ENCODE data around the gene KRTAP12-3.
"Not testable (repeated sequence)": the region's sequence is repeated elsewhere in the genome, so short reads cannot be mapped to it uniquely, and the experiment has no call there.

The KRTAP12-3 gene

DNA sequence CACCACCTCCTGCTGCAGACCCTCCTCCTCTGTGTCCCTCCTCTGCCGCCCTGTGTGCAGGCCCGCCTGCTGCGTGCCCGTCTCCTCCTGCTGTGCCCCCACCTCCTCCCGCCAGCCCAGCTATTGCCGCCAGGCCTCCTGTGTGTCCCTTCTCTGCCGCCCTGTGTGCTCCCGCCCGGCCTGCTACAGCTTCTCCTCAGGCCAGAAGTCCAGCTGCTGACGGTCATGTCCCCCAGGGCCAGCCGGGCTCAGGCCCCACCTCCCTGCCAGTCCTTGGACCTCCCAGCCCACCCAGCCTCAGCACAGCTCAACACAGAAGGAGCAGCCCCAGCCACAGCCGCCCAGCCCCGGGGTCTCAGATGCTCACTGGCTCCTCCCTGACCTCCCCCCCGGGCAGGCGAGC, 29.9 kb upstream of the KRTAP12-3 start:
- not testable (repeated sequence) for DNase-seq

DNA sequence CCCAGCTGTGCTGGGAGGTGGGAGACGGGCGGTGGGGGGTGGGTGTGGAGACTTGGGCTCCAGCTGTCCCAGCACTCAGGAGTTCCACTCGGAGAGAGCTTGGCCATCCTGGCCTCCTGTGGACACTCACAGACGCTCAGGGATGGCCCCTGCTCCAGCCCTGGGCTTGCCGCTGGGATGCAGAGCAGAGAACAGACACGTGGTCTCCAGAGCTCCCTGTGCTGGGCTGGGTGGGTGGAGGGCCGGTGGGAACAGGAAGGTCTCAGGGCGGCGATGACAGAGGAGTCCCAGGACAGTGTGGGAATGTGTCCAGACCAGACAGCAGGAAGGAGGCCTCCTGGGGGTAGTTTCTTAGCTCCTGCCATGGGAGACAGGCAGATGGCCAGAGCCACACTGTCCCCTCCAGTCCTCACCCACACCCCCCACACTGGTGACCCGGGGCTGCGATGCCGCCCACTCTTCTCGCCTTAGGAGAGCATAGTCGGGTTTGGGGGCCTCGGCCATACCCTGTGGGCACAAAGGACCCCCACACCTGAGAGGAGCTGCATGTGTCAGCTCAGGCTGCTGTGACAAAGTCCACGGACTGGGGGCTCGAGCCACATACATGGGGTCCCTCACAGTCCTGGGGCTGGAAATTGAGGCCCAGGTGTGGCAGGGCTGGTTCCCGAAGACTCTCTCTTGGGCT, 28.9 kb upstream of the KRTAP12-3 start:
- no peak for DNase-seq

DNA sequence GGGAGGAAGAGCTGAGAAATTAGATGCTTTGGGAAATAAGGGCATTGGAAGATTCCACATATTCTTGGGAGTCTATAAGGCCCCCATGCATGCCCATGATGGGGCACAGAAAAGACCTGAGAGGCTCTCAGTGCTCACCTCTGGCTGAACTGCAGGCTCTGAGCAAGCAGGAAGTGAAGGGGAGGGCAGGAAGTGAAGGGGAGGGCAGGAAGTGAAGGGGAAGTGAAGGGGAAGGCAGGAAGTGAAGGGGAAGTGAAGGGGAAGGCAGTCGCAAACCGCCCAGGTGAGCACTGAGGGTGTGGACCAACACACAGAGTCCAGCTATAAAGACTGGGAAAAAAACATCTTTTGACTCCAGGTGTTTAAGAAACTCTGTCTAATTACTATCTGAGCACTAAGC, 27.3 kb upstream of the KRTAP12-3 start:
- no peak for DNase-seq

DNA sequence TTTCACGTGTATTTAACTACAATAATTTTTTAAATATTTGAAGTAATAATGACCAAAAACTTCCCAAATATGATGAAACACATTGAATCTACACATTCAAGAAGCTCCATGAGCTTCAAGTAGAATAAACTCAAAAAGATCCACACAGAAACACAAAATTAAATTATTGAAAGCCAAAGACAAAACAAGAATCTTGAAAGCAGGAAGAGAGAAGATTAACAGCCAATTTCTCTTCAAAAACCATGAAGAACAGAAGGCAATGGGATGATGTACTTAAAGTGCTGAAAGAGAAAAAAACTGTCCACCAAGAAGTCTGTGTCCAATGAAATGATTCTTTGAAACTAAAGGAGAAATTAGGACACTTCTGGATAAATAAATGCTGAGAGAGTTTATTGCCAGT, 25.7 kb upstream of the KRTAP12-3 start:
- DNase-seq = no peak

DNA sequence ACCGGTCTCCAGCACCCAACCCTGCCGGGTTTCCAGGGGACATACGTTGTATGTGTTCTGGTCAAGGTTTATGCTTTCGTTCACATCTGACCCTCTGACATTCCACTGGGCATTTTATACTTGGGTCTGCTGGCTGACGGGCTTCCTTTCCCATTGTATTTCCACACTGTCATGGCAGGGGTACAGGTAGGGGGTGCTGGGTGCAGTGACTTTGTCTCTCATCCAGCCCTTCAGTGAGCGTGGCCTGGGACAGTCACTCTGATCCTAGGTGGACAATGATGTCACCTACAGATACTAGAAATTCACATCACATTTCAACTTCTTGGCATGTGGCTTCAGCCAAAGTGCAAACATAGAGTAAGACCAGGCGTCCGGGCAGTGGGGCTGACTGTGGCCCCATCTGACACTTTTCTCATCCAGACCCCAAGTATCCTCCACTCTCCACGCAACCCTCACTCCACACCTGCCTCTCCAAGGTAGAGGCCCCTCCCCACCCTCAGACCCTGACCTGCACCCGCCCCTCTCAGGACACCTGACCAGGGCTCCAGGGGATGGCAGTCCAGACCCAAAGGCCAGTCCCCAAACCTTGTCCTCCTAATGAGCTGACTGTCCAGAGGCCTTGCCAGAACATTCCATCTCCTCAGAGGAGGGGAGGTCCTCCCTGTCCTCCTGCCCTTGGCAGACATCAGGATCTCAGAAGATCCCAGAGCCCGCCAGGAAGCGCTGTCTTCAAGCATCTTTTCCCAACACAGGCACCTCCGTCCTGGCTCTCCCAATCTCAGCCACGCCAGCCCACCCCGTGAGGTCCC, 21.3 kb upstream of the KRTAP12-3 start:
- no peak for DNase-seq

DNA sequence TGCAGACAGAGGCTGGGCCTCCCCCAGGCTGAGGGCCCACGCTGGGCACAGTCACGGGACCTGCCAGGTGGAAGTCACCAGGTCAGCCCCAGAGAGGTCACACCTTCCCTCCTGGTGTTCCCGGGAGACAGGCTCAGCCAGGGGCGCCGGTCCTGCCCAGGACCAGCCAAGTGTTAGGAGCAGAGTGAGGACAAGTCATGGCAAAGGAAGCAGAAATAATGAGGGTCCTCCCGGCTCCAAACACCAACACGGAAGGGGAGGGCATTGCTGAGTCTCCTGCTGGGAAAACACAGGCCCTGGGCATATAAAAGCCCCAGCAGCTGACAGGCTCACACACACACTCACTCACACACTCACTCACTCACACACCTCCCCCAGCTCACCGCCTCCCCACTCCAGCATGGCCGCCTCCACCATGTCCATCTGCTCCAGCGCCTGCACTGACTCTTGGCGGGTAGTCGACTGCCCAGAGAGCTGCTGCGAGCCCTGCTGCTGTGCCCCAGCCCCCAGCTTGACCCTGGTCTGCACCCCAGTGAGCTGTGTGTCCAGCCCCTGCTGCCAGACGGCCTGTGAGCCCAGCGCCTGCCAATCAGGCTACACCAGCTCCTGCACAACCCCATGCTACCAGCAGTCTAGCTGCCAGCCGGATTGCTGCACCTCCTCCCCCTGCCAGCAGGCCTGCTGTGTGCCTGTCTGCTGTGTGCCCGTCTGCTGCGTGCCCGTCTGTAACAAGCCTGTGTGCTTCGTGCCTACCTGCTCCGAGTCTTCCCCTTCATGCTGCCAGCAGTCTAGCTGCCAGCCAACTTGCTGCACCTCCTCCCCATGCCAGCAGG, 20.5 kb upstream of the KRTAP12-3 start, which contains the start of gene KRTAP10-10:
KRTAP10-10 (plus strand) TSS at position 339 of the 833 bp plus-strand sequence; CDS start at position 401, 62 bp downstream.
- DNase-seq = no peak

DNA sequence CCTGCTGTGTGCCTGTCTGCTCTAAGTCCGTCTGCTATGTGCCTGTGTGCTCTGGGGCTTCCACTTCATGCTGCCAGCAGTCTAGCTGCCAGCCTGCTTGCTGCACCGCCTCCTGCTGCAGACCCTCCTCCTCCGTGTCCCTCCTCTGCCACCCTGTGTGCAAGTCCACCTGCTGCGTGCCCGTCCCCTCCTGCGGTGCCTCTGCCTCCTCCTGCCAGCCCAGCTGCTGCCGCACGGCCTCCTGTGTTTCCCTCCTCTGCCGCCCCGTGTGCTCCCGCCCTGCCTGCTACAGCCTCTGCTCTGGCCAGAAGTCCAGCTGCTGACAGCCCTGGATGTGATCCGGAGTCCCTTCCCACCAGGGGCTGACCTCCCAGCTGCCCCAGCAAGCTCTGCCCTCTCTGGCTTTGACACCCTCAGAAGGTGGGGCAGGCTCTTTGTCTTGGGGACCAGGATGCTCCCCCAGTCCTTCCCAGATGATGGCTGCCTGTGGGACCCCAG, 19.8 kb upstream of the KRTAP12-3 start:
- not testable (repeated sequence) for DNase-seq

DNA sequence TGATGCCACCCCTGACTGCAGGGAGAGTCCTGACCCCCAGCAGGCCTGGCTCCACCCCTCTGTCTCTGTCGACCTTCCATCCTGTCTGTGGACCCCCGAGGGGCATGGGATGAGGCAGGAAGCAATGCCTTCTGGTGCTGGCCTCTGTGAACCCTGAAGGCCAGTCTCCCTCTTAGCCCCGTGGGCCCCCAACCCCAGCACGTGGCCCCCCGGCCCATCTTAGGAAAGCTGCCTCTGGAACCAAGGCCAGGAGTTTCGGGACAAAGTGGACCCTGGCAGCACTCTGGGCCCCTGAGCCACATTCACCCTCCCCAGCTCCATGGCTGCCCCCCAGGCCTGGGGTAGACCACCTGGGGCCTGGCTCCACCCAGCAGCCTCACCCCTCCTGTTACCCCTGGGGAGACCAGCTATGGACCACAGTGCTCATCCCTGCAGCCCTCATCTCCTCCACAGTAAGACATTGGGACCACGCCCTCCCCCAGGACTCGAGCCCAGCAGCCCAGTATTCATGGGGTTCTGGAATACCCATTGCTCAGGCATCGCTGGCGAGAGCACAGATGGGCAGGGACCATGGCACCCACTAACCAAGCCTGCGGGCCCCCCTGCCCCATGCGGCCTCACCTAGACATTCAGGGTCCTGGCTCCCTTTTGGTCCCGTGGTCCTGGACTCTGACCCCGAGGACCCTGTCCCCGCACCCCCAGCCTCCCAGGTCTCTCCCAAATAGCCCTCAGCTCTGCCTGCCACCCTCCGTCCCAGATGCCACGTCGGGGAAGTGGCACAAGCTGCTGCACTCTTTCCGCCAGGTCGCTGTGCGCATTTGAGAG, 19.0 kb upstream of the KRTAP12-3 start:
- not testable (repeated sequence) for DNase-seq

DNA sequence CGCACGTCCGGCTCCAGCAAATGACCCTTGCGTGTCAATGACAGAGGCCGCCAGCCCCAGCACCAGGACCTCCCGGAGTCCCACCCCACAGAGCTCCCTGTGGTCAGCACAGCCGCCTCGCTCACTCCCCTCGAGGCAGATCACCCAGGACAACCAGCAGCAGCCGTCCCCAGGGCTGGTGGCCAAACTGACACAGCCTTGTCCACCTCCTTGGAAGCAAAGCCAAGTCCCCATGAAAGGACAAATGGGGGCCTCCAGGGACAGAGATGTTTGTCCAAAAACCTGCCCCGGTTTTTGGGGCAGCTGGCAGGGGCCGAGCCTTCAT, 18.4 kb upstream of the KRTAP12-3 start:
- no peak for DNase-seq

DNA sequence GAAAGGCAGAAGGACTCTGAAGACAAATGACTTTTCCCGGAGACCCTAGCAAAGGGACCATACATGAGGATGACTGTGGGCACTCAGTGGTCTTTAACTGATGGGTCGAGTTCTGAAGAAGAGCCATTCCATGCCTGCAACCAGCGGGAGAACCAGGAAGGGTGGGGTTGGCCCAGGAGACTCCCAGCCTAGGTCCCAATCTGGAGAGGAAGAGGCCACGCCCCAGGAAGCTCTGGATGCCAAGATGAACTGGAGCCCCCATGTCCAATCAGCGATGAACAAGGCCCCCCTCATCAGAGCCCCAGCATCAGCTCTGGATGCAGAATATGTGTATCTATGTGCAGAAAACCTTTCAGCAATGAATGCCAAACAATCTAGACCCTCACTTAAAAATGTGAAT, 17.0 kb upstream of the KRTAP12-3 start:
- no peak for DNase-seq

DNA sequence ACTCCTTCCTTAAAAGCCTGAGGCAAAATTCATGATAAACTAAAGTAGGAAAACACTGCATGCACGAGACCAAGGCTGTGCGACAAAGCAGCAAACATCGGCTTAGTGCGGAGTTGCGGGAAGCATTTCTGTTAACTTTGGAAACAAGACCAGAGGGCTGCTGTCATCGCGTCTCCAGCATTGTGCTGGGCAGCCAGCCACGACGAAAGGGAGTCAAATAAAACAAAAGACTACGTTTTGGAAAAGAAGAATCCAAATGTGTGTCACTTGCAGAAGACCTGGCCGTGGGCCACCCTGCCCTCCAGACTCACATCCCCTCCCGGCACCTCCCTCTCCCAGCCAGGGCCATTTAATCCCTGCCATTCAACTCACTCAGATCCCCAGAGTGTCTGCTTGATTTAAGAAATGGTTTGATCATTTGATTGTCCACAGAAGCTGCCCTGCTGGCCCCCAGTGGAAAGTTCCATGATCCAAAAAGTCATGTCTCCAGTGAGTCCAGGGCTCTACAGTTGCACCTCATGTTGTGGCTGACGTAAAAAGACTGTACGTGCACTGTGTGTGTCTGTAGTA, 13.9 kb upstream of the KRTAP12-3 start:
- DNase-seq = no peak

DNA sequence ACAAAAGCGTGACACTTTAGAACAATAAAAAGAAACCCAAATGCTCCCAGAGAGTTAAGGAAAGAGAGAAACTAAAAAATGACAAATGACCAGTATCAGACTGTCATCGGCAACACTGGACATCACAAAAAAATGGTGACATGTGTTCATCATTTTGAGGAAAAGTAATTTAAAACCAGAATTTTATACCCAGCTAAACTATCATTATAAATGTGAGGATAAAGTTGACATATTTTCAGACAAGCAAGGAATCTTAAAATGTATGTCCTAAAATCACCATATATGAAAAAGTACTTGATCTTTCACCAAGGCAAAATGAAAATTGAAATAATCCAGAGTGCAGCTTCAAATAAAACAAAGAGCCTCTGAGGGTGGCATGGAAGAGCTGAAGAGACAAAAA, 12.9 kb upstream of the KRTAP12-3 start:
- no peak for DNase-seq

DNA sequence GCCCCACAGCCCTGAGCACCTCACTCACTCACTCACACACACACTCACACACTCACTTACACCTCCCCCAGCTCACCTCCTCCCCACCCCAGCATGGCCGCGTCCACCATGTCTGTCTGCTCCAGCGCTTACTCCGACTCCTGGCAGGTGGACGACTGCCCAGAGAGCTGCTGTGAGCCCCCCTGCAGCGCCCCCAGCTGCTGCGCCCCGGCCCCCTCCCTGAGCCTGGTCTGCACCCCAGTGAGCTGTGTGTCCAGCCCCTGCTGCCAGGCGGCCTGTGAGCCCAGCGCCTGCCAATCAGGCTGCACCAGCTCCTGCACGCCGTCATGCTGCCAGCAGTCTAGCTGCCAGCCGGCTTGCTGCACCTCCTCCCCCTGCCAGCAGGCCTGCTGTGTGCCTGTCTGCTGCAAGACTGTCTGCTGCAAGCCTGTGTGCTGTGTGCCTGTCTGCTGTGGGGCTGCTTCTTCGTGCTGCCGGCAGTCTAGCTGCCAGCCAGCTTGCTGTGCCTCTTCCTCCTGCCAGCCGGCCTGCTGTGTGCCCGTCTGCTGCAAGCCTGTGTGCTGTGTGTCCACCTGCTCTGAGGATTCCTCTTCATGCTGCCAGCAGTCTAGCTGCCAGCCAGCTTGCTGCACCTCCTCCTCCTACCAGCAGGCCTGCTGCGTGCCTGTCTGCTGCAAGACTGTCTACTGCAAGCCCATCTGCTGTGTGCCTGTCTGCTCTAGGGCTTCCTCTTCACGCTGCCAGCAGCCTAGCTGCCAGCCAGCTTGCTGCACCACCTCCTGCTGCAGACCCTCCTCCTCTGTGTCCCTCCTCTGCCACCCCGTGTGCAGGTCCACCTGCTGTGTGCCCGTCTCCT, 11.1 kb upstream of the KRTAP12-3 start, which contains the start of gene KRTAP10-11:
KRTAP10-11 (plus strand) TSS at position 49 of the 856 bp plus-strand sequence; CDS start at position 94, 45 bp downstream.
- DNase-seq = not testable (repeated sequence)

DNA sequence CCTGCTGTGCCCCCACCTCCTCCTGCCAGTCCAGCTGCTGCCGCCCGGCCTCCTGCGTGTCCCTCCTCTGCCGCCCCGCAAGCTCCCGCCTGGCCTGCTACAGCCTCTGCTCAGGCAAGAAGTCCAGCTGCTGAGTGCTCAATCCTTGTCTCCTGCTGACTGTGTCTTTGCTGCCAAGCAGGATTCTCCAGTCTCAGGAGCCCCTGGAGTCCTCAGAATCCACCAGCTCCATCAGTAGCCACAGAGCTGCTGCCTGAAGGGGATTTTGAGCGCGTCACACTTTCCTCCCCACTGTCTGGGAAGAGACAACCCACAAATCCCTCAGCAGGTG, 10.5 kb upstream of the KRTAP12-3 start:
- DNase-seq = no peak

DNA sequence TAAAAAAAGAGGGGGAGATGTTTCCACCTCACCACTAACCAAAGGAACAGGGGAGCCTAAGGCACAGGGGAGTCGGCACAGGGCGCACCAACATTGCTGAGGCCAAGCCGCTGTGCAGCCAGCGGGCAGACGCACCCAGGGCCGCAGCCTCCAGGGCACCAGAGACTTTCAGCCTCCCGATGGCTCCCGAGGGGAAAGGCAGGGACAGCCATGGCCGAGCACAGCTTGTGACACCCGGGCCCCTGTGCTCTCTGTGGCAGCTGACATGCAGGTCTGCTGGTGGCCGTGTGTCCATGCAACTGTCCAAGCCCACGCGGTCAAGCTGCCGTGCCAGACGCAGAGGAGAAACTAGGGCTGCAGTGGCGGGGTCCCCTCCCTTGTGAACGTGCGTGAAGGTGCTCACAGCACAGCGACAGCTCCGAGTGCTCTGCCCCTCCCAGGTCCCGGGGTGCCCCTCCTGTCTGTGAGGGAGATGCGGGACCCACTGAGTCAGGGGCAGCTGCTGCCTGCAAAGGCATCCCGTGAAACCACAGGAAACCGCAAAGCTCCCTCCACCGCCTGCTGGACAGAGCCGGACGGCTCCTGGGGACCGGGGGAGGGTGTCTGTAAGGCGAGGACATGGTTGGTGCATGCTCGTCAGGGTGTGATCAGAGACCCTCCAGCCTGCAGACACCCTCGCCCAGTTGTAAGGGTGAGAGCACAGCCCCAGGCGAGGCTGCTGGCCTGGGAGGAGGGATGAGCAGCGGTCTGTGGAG, 9.0 kb upstream of the KRTAP12-3 start:
- no peak for DNase-seq

DNA sequence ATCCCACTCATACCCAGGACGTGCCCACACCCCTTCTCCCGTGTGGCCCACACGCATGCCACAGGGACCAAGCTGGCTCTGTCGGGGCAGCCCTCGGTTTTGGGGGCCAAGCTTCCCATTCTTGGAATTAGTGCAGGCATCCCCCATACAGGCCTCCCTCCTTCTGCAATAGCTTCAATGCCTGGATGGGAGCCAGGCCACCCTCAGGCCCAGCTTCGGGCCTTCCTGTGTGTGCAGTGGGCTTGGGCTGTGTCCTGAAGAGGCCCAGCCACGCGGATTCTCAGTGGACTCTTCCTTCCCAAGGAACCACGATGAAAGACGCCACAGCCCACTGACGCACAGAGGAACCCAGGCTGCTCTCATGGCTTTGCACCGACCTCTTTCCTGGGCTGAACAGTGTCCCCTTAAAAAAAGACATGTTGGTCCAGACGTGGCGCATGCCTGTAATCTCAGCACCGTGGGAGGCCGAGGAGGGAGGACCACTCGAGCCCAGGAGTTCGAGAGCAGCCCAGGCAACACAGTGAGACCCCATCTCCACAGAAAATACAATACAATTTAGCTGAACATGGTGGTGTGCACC, 8.1 kb upstream of the KRTAP12-3 start:
- DNase-seq = no peak

DNA sequence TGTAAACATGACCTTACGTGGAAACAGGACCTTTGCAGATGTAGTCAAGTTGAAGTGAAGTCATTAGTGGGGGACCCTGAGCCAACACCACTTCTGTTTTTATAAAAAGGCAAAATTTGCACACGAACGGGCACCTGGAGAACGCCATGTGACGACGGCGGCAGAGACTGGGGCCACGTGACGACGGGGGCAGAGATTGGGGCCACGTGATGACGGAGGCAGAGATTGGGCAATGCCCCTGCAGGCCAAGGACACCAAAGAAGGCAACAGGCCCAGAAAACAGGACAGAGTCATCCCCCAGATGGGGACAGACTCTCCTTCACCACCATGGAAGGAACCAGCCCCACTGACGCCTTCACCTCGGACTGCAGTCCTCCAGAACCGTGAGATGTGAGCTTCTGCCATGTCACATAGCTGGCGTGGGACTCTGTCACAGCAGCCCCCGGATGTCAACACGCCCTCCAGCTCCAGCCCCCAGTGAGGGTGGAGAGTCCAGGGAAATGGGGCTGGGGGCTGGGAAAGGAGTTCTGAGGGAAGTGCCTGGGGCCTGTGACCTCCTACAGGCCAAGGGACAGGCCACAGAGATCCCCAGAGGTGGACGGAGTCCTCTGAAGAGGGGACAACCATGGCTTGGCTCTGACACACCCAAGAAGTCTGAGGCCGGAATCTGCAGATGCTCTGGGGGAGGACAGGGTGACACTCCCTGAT, 7.3 kb upstream of the KRTAP12-3 start:
- DNase-seq = no peak

DNA sequence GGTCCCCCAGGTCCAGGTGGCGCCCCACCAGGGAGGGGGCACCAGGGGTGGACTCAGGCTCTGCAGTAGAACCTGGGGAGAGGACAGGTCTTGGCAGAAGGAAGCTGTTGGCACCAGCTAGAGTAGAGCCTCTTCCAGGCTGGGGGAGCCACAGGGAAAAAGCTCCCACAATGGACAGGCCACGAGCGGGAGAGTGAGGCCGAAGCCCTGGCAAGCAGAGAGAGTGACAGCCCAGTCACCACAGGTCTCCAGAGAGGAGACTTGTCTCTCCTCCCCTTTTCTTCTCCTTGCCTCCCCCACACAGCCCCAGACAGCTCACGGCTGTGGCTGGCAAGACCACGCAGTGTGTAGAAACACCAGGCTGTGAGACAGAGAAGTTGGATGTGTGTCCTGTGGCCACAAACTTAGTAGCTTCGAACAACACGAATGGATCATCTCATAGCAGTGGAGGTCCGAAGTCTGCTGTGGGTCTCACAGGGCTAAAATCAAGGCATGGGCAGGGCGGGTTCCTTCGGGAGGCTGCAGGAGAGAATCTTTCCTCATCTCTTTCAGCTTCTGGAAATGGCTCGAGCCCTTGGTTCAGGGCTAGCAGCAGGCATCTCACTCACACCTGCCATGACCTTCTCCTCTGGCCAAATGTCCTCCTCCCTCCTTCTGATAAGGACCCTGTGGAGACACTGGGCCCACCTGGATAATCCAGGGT, 6.6 kb upstream of the KRTAP12-3 start:
- no peak for DNase-seq

DNA sequence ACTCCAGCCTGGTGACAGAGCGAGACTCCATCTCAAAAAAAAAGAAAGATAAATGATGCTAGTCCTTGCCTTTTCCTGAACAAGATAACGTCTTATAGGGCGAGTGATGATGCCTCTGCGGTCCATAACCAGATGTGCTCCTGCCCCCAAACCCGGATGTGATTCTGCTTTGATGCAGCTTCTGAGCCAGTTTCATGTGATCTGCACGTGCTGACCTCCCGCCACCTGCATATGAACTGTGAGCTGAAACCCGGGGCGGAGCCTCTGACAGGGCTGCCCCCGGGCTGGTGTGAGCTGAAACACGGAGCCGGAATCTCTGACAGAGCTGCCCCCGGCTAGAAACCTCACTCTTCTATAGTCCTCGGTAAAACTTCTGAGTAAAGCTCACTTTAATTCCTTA, 4.6 kb upstream of the KRTAP12-3 start:
- DNase-seq = no peak
